Activated CD4-positive, alpha-beta T cell treated with anti-CD3 and anti-CD28 coated beads, Interleukin-2, amount 50 U/mL, for 48 hours (primary cell): ENCODE data around the gene CHCHD6.
A peak's percentile ranks its signal among the peaks of the same experiment; 100 is the strongest.

ENCODE experiments used
- DNase-seq, 2 experiments: peaks; one replicate each; pipeline ENCODE4 v3.0.0-alpha.2; 2020

The CHCHD6 gene

GRCh38 chr3:126745760-126746394 lies 41.8 kb downstream of the CHCHD6 start:
- DNase-seq: no peak

GRCh38 chr3:126746395-126747177 lies 42.5 kb downstream of the CHCHD6 start:
- DNase-seq: no peak

GRCh38 chr3:126747768-126748167 lies 43.7 kb downstream of the CHCHD6 start:
- no peak for DNase-seq

DNA sequence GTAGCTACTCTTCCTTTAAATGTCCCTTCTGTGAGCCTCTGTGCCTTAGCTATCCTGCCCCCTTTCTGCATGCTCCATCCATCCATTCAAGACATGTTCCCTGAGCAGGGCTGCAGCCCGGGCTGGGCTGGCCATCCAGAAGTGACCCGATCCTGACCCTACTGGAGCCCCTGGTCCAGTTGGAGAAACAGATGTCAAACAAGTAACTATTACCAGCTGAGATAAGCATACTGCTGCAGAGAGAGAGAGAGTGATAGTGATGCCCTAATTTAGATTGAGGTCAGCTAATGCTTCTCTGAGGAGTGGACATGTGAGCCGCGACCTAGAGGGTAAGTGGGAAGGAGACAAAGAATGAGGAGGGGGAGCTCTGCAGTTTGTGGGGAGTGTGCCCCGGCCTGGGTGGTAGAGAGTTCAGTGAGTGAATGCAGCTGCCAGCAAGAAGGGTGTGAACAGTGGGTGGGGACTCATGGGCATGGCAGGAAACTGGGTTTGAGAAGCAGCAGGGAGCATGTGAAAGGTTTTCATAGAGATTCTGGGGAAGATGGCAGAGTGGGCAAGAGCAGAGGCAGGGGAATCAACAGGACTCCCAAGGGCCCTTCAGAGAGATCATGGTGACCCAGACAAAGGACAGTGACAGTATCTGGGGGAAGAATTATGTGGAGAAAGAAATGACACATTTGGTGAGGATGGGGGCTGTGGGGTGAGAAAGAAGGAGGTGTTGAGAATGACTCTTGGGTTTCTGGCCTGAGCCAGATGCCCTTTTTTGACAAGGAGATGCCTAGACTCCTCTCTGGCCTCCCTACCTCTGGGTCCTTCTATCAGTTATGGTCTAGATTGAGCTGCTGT lies 44.9 kb downstream of the CHCHD6 start:
- DNase-seq: no peak

DNA sequence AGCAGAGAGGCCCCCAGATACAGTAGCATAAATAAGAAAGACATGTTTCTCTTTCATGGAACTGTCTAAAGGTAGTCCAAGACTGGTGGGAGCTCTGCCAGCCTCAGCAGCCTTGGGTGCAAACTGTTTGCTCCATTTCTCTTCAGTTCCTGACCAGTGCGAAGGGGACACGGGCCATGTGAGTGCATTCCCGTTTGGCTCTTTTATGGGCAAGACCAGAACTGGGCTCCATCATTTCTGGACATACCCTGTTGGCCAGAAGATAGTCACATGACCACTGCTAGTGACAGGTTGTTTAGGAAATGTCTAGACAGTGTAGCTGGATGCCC lies 45.5 kb downstream of the CHCHD6 start:
- no peak for DNase-seq

- no peak for DNase-seq
Observed at GRCh38 chr3:126749931-126750755, 46.1 kb downstream of the CHCHD6 start.

DNA sequence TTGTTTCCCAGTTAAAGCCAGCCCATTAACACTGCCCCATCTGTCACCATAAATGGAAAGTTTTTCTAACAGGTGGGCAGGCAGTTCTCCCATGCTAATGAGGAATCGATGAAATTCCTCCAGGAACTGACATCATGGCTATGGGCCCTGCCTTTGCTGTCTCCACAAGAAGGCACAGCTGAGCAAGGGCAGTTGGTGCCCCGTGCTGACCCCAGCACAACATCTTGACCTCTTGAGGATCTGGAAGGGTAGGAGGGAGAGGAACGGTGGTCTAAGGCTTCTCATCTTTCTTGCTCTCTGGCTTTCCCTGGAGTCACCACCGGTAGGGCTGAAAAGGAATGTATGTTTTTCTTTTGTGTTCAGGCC lies 46.7 kb downstream of the CHCHD6 start:
- DNase-seq: no peak

- no peak for DNase-seq
Observed at GRCh38 chr3:126751611-126752302, 47.7 kb downstream of the CHCHD6 start.

GRCh38 chr3:126752303-126753190 lies 48.5 kb downstream of the CHCHD6 start:
- peak; percentile 56 to 63 for DNase-seq

GRCh38 chr3:126753191-126754160 lies 49.4 kb downstream of the CHCHD6 start:
- DNase-seq: no peak

DNA sequence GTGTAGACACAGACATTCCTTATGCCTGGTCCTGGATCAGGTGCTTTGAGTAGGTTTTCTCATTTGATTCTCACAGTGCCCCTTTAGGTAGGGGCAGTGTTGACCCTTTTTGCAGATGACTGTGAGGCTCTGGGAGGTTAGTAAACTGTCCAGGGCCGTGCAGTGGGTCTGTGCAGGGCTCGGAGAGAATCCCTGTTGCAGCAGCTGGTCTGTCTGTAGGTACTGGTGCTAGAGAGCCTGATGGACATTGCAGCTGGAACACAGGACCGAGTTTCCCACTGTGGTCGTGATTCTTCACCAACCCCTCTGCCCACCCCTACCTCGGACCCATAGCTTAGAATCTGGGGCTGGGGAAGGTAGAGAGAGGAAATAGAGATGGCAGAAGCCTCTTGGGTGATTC lies 51.8 kb downstream of the CHCHD6 start:
- DNase-seq: no peak

DNA sequence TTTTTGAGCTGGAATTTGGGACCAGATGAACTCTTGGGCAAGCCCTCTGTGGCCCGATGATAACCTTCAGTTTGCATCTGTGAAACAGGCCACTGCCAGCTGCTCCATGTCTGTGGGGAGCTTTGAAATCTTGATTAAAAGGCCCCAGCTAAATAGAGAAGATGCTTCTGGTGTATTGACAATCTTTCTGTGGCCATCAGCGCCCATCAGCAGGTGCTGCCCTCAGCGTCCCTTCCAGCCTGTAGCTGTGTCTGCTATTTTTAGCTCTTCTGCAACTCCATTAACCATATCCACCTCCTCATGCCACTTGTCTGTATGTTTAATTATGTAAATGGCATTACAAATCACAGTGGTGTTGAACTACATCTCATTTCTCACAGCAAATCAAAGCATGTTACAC lies 54.0 kb downstream of the CHCHD6 start:
- DNase-seq: no peak

GRCh38 chr3:126758882-126759281 lies 54.8 kb downstream of the CHCHD6 start:
- DNase-seq: no peak

DNA sequence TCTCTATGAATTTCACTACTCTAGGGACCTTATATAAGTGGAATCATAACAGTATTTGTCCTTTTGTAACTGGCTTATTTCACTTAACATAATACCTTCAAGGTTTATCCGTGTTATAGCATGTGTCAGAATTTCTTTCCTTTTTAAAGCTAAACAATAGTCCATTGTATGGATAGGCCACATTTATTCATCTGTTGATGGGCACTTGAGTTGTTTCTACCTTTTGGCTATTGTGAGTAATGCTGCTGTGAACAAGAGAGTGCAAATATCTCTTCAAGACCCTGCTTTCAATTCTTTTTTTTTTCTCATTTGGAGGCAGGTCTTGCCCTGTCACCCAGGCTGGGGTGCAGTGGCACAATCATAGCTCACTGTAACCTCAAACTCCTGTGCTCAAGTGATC lies 56.5 kb downstream of the CHCHD6 start:
- no peak for DNase-seq

- no peak for DNase-seq
Observed at GRCh38 chr3:126763035-126763434, 59.0 kb downstream of the CHCHD6 start.

- DNase-seq: no peak
Observed at GRCh38 chr3:126765187-126766069, 61.4 kb downstream of the CHCHD6 start.

DNA sequence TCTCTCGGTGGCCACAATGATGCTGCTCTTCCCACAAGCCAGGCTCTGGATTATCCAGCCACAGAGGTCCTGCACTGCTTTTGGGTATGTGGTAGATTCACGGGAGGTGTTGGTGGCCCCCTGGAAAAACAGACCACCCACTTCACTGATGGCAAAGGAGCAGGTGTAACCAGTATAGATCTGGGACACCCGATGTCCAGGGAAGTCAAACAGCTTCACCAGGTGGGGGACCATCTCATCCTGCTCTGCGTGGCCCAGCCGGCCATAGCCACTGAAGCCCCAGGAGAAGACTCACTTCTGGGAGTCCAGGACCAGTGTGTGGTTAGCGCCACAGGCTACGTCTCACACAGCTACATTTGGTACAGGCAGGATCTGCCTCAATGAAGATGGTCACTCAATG lies 62.6 kb downstream of the CHCHD6 start:
- DNase-seq: no peak

DNA sequence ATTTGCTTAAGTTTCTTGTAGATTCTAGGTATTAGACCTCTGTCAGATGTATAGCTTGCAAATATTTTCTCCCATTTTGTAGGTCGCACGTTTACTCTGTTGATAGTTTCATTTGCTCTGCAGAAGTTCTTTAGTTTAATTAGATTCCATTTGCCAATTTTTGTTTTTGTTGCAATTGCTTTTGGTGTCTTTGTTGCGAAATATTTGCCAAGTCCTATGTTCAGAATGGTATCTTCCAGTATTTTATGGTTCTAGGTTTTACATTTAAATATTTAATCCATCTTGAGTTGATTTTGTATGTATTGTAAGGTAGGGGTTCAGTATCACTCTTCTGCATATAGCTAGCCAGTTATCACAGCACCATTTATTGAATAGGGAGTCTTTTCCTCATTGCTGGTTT lies 64.9 kb downstream of the CHCHD6 start:
- no peak for DNase-seq

- DNase-seq: no peak
Observed at GRCh38 chr3:126770096-126770495, 66.1 kb downstream of the CHCHD6 start.
